Measurements from ENCODE around the gene TM2D3.

DNA sequence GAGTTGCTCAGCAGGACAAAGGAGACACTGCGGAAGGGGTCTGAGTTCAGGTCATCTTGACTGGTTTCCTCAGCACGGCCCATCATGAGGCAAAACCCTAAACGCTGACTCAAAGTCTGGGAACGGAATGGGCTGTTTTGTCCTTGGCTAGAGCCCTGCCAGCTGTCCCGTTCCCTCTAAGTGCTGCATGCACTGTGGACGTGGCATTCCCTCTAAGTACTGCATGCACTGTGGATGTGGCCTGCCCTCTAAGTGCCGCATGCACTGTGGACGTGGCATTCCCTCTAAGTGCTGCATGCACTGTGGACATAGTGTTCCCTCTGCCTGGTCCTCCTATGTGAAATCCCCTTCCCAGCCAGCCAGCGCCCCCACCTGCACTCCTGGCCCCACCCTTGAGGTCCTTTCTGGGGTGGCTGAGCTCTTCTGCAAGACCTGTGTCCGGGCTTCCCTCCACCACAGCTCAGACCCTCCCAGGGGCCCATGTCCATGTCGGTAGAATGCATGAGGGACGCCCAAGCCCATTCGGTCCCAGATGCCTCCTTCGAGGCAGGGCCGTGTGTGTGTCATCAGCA, 36.7 kb downstream of the TM2D3 start:
- TF ChIP-seq, protein P1, sequence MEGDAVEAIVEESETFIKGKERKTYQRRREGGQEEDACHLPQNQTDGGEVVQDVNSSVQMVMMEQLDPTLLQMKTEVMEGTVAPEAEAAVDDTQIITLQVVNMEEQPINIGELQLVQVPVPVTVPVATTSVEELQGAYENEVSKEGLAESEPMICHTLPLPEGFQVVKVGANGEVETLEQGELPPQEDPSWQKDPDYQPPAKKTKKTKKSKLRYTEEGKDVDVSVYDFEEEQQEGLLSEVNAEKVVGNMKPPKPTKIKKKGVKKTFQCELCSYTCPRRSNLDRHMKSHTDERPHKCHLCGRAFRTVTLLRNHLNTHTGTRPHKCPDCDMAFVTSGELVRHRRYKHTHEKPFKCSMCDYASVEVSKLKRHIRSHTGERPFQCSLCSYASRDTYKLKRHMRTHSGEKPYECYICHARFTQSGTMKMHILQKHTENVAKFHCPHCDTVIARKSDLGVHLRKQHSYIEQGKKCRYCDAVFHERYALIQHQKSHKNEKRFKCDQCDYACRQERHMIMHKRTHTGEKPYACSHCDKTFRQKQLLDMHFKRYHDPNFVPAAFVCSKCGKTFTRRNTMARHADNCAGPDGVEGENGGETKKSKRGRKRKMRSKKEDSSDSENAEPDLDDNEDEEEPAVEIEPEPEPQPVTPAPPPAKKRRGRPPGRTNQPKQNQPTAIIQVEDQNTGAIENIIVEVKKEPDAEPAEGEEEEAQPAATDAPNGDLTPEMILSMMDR (IDR thresholded peaks at IDR 0.05), result no peak
- no peak for TF ChIP-seq POLR2A (IDR thresholded peaks at IDR 0.05)
